A673 (cell line): Measurements from ENCODE around the gene OVCA2. TPM values are rescaled to one million over a fixed set of nuclear protein-coding genes. Genes with fewer than 3 reads are reported as not detected.

Experiments
- BruUV-seq: library from RNA; stranded (reverse); fragments of 400-500 nt; replicated peaks from 2 replicates; lab custom pipeline; 2021; lab: Mats Ljungman, UMichigan
- CTCF ChIA-PET: fragments of 300-600 bp; sonication (Branson Sonifier 250); formaldehyde crosslinking; loops from one replicate; lab custom pipeline; 2022; ENCODE audit warnings: antibody characterized with exemption; lab: Charles Lee
- POLR2A ChIA-PET: fragments of 300-600 bp; sonication (Branson Sonifier 250); formaldehyde crosslinking; loops from one replicate; lab custom pipeline; 2022; ENCODE audit warnings: antibody characterized with exemption; ENCODE audit not compliant: low non-redundant PET; lab: Charles Lee
- DNase-seq: peaks from one replicate; pipeline ENCODE4 v3.0.0-alpha.2; 2015; ENCODE audit warnings: low spot score
- H3K27ac ChIP-seq: fragments of 200-600 bp; sonication (generic); 2 replicates; pipeline ENCODE4 v1.5.1; 2016; ENCODE audit warnings: mixed run types, low read depth, mild to moderate bottlenecking, mixed read lengths, antibody characterized with exemption, low read length; ENCODE audit not compliant: poor library complexity, severe bottlenecking
- H3K27me3 ChIP-seq: fragments of 200-600 bp; sonication (generic); replicated peaks from 2 replicates; pipeline ENCODE4 v1.6.1; 2017; ENCODE audit warnings: mixed run types, low read depth, mild to moderate bottlenecking, mixed read lengths, antibody characterized with exemption, low read length; ENCODE audit not compliant: insufficient read depth, poor library complexity
- H3K36me3 ChIP-seq: fragments of 200-600 bp; sonication (generic); 2 replicates; pipeline ENCODE4 v1.6.1; 2016; ENCODE audit warnings: mixed run types, mild to moderate bottlenecking, mixed read lengths, antibody characterized with exemption, low read length; ENCODE audit not compliant: insufficient read depth, poor library complexity, severe bottlenecking
- H3K4me1 ChIP-seq: fragments of 200-600 bp; sonication (generic); 2 replicates; pipeline ENCODE4 v1.6.1; 2017; ENCODE audit warnings: mixed run types, mild to moderate bottlenecking, mixed read lengths, antibody characterized with exemption, low read length; ENCODE audit not compliant: insufficient read depth, poor library complexity, severe bottlenecking
- H3K4me3 ChIP-seq: fragments of 200-600 bp; sonication (generic); 2 replicates; pipeline ENCODE4 v1.5.1; 2016; ENCODE audit warnings: low read depth, mixed run types, mild to moderate bottlenecking, mixed read lengths, low read length; ENCODE audit not compliant: poor library complexity, severe bottlenecking
- H3K9me3 ChIP-seq: fragments of 200-600 bp; sonication (generic); 2 replicates; pipeline ENCODE4 v1.6.1; 2016; ENCODE audit warnings: mixed run types, low read depth, mild to moderate bottlenecking, mixed read lengths, antibody characterized with exemption, low read length; ENCODE audit not compliant: poor library complexity, severe bottlenecking
- EZH2 ChIP-seq: fragments of 200-600 bp; sonication (generic); IDR thresholded peaks from 2 replicates; pipeline ENCODE4 v1.6.1; 2017; ENCODE audit warnings: borderline replicate concordance, low read depth, mild to moderate bottlenecking, mixed read lengths, antibody characterized with exemption, low read length; ENCODE audit not compliant: poor library complexity, severe bottlenecking
- intact Hi-C: fragments of 100-400 bp; cut with micrococcal nuclease; formaldehyde crosslinking; loops from one replicate; pipeline ENCODE4 v1.10.0; 2022; ENCODE audit not compliant: unreplicated experiment
- total RNA-seq: library from RNA; stranded (reverse); gene quantifications from 2 replicates; pipeline ENCODE4 v1.2.3, GENCODE V29; 2021
- TF ChIP-seq, protein P1 (sequence below): fragments of 300-800, 200-600 bp; sonication (generic); conservative IDR thresholded peaks from 2 replicates; pipeline ENCODE4 v1.5.1; 2017; ENCODE audit warnings: low read depth, mild to moderate bottlenecking, antibody characterized with exemption, low read length, moderate library complexity, mixed read lengths

OVCA2 gene
- total RNA-seq, 1 experiment from 2014 or later: 30.7 TPM

DNA sequence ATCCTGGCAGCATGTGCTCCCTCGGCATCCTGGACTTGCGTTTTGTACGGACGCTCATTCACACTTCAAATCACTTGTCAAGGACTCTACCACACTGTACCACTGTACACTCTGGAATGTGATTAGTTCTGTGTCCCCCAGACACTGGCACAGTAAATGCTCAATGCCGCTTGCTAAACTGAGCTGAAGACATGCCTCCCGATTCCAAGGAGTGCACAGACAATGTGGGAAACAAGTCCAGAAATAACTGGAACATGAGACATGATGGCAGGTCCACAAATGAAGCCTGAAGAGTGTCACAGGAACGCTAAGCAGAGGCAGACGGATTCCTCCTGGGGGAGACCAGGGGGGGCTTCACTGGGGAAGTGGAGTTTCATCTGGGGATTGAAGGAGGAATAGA is 35.2 kb downstream of the OVCA2 start:
- Histone ChIP-seq H3K27ac (no peak overlapping the region), H3K9me3 (no peaks in the 10 kb centered on the region), H3K4me1 (no peaks in the 10 kb centered on the region), H3K4me3 (no peak overlapping the region), H3K27me3 (no peaks in the 10 kb centered on the region), H3K36me3 (peaks cover 9% of the 10 kb centered on the region)
- no TSS peak for BruUV-seq
- POLR2A ChIA-PET: no interaction called here
- no peak for DNase-seq
- CTCF ChIA-PET: no interaction called here
- TF ChIP-seq, protein P1, sequence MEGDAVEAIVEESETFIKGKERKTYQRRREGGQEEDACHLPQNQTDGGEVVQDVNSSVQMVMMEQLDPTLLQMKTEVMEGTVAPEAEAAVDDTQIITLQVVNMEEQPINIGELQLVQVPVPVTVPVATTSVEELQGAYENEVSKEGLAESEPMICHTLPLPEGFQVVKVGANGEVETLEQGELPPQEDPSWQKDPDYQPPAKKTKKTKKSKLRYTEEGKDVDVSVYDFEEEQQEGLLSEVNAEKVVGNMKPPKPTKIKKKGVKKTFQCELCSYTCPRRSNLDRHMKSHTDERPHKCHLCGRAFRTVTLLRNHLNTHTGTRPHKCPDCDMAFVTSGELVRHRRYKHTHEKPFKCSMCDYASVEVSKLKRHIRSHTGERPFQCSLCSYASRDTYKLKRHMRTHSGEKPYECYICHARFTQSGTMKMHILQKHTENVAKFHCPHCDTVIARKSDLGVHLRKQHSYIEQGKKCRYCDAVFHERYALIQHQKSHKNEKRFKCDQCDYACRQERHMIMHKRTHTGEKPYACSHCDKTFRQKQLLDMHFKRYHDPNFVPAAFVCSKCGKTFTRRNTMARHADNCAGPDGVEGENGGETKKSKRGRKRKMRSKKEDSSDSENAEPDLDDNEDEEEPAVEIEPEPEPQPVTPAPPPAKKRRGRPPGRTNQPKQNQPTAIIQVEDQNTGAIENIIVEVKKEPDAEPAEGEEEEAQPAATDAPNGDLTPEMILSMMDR: no peak
- no peak for TF ChIP-seq EZH2
- intact Hi-C loops: no loop called here

DNA sequence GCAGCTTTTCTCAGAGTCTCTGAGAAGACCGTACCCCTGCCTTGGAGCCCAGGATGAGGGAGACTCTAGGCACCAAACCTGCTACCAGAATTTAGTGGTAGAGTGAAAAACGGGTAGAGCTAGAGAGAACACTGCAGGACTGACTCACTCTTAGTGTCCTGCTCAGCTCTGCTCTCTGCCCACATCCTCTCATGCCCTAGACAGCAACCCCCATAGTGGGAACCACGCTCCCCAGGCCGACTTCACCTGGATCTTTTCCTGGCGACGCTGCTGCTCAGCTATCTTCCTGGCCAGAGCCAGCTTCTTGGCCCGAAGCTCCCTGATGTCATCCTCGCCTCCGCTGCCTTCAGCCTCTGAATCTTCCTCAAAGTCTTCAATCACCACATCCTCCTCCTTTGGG is 39.7 kb downstream of the OVCA2 start:
- no peak for DNase-seq
- POLR2A ChIA-PET: no interaction called here
- TF ChIP-seq, protein P1: no peak
- TF ChIP-seq EZH2: no peak
- Histone ChIP-seq H3K9me3 (no peaks in the 10 kb centered on the region), H3K36me3 (peaks cover 4% of the 10 kb centered on the region), H3K4me3 (no peak overlapping the region), H3K27me3 (no peaks in the 10 kb centered on the region), H3K27ac (no peak overlapping the region), H3K4me1 (no peaks in the 10 kb centered on the region)
- intact Hi-C loops: no loop called here
- CTCF ChIA-PET: no interaction called here
- no TSS peak for BruUV-seq

DNA sequence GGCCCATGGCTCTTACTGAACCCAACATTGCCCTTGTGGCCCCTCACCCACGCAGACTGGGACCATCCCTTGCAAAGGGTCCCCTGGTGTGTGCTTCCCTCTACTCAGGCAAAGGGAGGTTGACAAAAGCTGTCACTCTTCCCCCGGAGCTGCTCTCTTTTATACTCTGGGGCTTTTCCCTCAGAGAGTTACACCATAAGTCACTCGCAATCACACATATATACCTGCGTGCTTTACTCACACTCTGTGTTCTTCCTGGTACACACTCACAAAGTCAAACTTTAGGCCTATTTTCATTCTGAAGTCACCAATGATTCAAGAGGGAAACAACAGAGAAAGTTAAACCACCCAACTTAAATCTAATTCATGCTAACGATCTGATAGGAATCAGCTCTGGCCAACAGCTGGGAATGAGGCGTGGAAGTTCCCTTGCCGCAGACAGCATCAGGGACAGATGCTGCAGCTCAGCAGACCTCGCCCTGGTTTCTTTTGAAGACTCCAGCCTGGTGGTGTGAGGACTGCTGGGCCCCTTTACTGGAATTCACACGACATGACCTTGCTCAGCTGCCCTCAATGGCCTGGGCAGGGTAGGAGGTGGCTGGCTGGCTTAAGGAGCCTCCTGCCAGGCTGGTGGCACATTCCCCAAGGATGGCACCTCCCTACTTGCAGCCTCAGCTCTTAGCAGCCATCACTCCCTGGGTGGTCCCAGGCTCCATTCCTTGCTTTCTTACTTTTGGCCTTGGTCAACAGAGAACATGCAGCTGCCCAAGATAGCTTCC is 40.4 kb downstream of the OVCA2 start:
- BruUV-seq: no TSS peak
- intact Hi-C loops: no loop called here

More for the DNA sequence above, 40.4 kb downstream of the OVCA2 start:
- no peak for DNase-seq
- no peaks in the 10 kb centered on the region for H3K27me3 ChIP-seq
- POLR2A ChIA-PET: no interaction called here
- H3K4me1 ChIP-seq: no peaks in the 10 kb centered on the region
- no peaks in the 10 kb centered on the region for H3K9me3 ChIP-seq
- H3K36me3 ChIP-seq: peaks cover 4% of the 10 kb centered on the region
- TF ChIP-seq, protein P1: no peak
- no peak for TF ChIP-seq EZH2
- no peak overlapping the region for H3K27ac ChIP-seq
- no peak overlapping the region for H3K4me3 ChIP-seq
- CTCF ChIA-PET: no interaction called here
